ENCODE measurements around the gene CDK3. TPM values are rescaled to one million over a fixed set of nuclear protein-coding genes. Genes with fewer than 3 reads are reported as not detected.

The CDK3 gene
- total and polyA plus RNA-seq, 2 experiments from 2014 or later: 13.4 to 18.5 TPM

DNA sequence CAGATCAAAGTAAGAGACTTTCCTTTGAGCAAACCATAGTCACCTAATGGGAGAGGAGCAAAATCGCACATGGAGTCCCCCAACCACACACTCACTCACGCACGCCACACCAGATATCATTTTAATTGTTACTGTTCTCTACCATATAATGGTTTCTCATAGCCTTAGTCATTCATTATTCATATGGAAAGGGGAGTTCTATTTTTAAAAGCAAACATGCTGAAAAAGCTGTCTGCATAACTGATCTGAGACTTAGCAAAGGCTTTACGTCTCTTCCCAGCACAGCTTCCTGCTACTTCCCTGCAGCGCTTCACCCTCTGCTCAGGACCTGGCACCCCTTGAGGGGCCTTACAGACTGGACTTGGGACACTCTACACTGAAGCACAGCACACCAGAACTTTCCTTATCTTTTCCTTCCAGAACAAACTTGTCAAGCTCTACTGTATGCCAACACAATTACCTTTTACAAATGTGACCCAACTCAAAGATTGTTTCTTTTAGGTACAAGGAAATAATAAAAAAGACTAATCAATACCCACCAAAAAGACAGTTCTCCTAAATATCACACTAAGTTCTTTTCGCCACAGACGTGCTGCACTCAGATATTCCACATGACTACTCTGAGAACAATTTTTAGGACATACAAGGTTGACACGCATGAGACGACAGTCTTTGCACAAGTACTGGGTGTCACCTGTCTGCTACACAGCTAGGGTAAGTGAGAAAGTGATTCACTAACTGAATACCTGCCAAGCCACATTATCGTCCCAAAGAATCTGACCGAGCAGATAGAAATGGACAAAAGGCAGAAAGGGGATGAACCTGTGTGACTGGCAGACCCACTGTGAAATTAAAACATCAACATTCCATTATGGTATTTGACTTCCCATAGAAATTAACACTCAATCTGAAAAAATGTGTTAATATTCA lies 50.1 kb downstream of the CDK3 start:
- TF ChIP-seq, protein P1, sequence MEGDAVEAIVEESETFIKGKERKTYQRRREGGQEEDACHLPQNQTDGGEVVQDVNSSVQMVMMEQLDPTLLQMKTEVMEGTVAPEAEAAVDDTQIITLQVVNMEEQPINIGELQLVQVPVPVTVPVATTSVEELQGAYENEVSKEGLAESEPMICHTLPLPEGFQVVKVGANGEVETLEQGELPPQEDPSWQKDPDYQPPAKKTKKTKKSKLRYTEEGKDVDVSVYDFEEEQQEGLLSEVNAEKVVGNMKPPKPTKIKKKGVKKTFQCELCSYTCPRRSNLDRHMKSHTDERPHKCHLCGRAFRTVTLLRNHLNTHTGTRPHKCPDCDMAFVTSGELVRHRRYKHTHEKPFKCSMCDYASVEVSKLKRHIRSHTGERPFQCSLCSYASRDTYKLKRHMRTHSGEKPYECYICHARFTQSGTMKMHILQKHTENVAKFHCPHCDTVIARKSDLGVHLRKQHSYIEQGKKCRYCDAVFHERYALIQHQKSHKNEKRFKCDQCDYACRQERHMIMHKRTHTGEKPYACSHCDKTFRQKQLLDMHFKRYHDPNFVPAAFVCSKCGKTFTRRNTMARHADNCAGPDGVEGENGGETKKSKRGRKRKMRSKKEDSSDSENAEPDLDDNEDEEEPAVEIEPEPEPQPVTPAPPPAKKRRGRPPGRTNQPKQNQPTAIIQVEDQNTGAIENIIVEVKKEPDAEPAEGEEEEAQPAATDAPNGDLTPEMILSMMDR (IDR thresholded peaks at IDR 0.05; ENCODE audit: low read depth, low read length): no peak
- no peak overlapping the region for H3K27ac ChIP-seq

DNA sequence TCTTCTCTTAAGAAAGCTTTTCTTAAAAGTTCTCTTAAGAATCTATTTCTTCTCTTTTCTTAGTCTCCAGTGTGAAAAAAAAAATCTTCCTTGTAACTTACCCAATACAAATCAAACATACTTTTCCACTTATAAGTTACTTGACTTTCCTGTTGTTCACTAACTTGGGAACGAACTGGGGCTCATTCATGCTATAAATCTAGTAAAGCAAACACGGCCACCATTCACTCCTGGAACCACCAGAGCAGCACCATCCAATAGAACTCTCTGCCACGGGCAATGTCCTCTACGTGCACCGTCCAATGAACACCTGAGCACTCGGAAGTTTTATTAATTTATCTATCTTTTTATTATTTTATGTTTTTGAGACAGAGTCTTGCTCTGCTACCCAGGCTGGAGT lies 50.9 kb downstream of the CDK3 start:
- TF ChIP-seq, protein P1 (IDR thresholded peaks at IDR 0.05; ENCODE audit: low read depth, low read length): no peak
- no peak overlapping the region for H3K4me3 ChIP-seq
- DNase-seq (ENCODE audit: low read depth in 1 of 2, low spot score in 1 of 2): no peak
- H3K4me1 ChIP-seq (ENCODE audit: low read depth): peaks cover 12% of the 10 kb centered on the region
- peaks cover 57% of the 10 kb centered on the region for H3K36me3 ChIP-seq
- H3K27me3 ChIP-seq: no peaks in the 10 kb centered on the region
- no peaks in the 10 kb centered on the region for H3K9me3 ChIP-seq (ENCODE audit: low read depth)
- H3K27ac ChIP-seq: no peak overlapping the region

More for the DNA sequence above, 50.1 kb downstream of the CDK3 start:
- H3K27me3 ChIP-seq: no peaks in the 10 kb centered on the region
- H3K4me3 ChIP-seq: no peak overlapping the region
- H3K36me3 ChIP-seq: peaks cover 54% of the 10 kb centered on the region
- H3K4me1 ChIP-seq (ENCODE audit: low read depth): peaks cover 12% of the 10 kb centered on the region
- no peaks in the 10 kb centered on the region for H3K9me3 ChIP-seq (ENCODE audit: low read depth)
- no peak for DNase-seq (ENCODE audit: low read depth in 1 of 2, low spot score in 1 of 2)

DNA sequence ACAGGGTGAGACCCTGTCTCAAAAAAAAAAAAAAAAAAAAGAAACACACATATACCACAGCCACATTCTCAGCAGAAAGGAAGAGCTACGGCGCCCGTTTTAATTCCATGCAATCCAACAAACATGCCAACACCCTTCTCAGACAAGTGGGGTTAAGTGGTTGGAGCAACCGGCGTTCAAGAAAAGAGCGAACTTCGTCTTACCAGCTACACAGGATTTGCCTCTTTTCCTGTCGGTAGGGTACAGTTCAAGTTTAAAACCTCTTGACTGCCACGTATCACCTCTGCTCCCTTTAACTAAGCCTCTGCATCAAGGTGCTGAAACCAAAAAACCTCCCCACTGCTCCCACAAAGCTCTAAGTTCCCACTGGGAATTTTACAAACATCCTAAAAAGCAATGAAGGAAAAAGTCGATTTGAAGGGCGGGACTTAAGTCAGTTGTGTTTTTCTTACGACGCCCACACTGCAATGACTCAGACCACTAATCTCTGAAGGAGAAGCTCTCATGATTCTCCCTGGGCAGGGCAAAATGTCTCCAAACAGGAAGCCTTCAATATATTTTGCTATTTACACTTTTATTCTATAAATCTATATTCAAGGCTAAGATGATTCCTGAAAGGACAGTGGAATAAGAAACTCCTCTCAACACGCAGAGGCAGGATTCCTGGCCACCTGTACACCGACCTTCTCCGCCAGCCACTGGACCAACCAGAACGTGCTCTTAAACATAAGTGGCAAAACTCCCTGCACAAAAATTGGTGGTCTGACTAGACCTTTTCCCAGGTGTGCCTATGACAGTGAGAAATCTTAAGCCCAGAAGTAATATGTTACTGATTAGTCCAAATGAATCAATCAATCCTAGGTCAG lies 52.8 kb downstream of the CDK3 start:
- Histone ChIP-seq H3K27ac (peak overlapping the region; percentile 87), H3K4me3 (no peak overlapping the region), H3K36me3 (peaks cover 61% of the 10 kb centered on the region), H3K9me3 (ENCODE audit: low read depth) (no peaks in the 10 kb centered on the region), H3K4me1 (ENCODE audit: low read depth) (peaks cover 12% of the 10 kb centered on the region), H3K27me3 (no peaks in the 10 kb centered on the region)
- TF ChIP-seq, protein P1 (IDR thresholded peaks at IDR 0.05; ENCODE audit: low read depth, low read length): no peak
- DNase-seq (ENCODE audit: low read depth in 1 of 2, low spot score in 1 of 2): peak; percentile 71 to 72

DNA sequence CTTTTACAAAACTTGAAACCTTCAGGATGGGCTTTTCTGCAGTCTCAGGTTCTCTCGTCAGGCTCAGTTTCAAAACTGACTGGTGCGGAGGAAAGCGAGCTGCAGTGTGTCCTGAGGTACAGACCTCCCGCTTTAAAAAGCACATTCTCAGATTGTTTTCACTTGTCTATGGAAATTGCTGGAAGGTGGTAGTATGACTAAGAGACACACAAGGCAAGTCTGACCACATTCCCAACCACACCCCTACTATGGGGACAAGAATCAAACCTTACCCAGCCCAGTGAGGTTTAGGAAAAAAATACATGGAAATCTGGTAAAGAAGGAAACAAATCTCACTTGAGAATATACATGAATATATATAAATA lies 53.4 kb downstream of the CDK3 start:
- Histone ChIP-seq H3K4me1 (ENCODE audit: low read depth) (peaks cover 12% of the 10 kb centered on the region), H3K27ac (peak overlapping the region; percentile 87), H3K27me3 (no peaks in the 10 kb centered on the region), H3K9me3 (ENCODE audit: low read depth) (no peaks in the 10 kb centered on the region), H3K4me3 (no peak overlapping the region), H3K36me3 (peaks cover 61% of the 10 kb centered on the region)
- TF ChIP-seq, protein P1 (IDR thresholded peaks at IDR 0.05; ENCODE audit: low read depth, low read length): no peak
- DNase-seq (ENCODE audit: low read depth in 1 of 2, low spot score in 1 of 2): no peak

Other genes with a start within 250 kb of the CDK3 start
- 35.1 and 54.0 TPM in 2 replicates for gene GALK1, start 235.7 kb upstream of the CDK3 start, total RNA-seq
- gene GALK1, start 235.7 kb upstream of the CDK3 start, polyA plus RNA-seq: 42.4 and 74.4 TPM in 2 replicates
- 34.2 and 37.8 TPM in 2 replicates for gene UNK, start 216.0 kb upstream of the CDK3 start, total RNA-seq
- 20.5 and 35.9 TPM in 2 replicates for gene UNK, start 216.0 kb upstream of the CDK3 start, polyA plus RNA-seq
- gene UNC13D, start 156.5 kb upstream of the CDK3 start, total RNA-seq: 4.6 and 14.8 TPM in 2 replicates
- gene UNC13D, start 156.5 kb upstream of the CDK3 start, polyA plus RNA-seq: 10.8 and 24.6 TPM in 2 replicates
- gene WBP2, start 145.5 kb upstream of the CDK3 start, total RNA-seq: 61.3 and 75.6 TPM in 2 replicates
- gene WBP2, start 145.5 kb upstream of the CDK3 start, polyA plus RNA-seq: 160 and 161 TPM in 2 replicates
- 1.3 and 4.6 TPM in 2 replicates for gene TRIM47, start 122.3 kb upstream of the CDK3 start, total RNA-seq
- 2.2 and 2.9 TPM in 2 replicates for gene TRIM47, start 122.3 kb upstream of the CDK3 start, polyA plus RNA-seq
- 20.2 and 31.5 TPM in 2 replicates for gene TRIM65, start 103.9 kb upstream of the CDK3 start, total RNA-seq
- gene TRIM65, start 103.9 kb upstream of the CDK3 start, polyA plus RNA-seq: 14.6 and 16.8 TPM in 2 replicates
- gene MRPL38, start 96.0 kb upstream of the CDK3 start, total RNA-seq: 63.9 and 68.0 TPM in 2 replicates
- gene MRPL38, start 96.0 kb upstream of the CDK3 start, polyA plus RNA-seq: 222 and 227 TPM in 2 replicates
- gene FBF1, start 59.8 kb upstream of the CDK3 start, total RNA-seq: 13.8 and 15.9 TPM in 2 replicates
- 8.2 and 11.8 TPM in 2 replicates for gene FBF1, start 59.8 kb upstream of the CDK3 start, polyA plus RNA-seq
- 27.7 and 43.0 TPM in 2 replicates for gene ACOX1, start 21.7 kb upstream of the CDK3 start, total RNA-seq
- 15.5 and 21.3 TPM in 2 replicates for gene ACOX1, start 21.7 kb upstream of the CDK3 start, polyA plus RNA-seq
- gene TEN1, start 21.6 kb upstream of the CDK3 start, total RNA-seq: 23.8 and 27.4 TPM in 2 replicates
- gene TEN1, start 21.6 kb upstream of the CDK3 start, polyA plus RNA-seq: 15.6 and 26.9 TPM in 2 replicates
- gene EVPL, start 26.5 kb downstream of the CDK3 start, total RNA-seq: 0.09 TPM in 1 of 2 replicates, not detected in the other
- gene EVPL, start 26.5 kb downstream of the CDK3 start, polyA plus RNA-seq: 1.0 TPM in 1 of 2 replicates, not detected in the other
- gene SRP68, start 71.7 kb downstream of the CDK3 start, total RNA-seq: 33.4 and 55.4 TPM in 2 replicates
- gene SRP68, start 71.7 kb downstream of the CDK3 start, polyA plus RNA-seq: 103 and 123 TPM in 2 replicates
- gene GALR2, start 73.9 kb downstream of the CDK3 start, total RNA-seq: 0.32 TPM in 1 of 2 replicates, not detected in the other
- 0.55 TPM in 1 of 2 replicates, not detected in the other for gene GALR2, start 73.9 kb downstream of the CDK3 start, polyA plus RNA-seq
- gene ZACN, start 78.3 kb downstream of the CDK3 start, total RNA-seq: not detected in 2 replicates
- gene ZACN, start 78.3 kb downstream of the CDK3 start, polyA plus RNA-seq: 5.8 and 33.8 TPM in 2 replicates
- 121 and 166 TPM in 2 replicates for gene EXOC7, start 102.9 kb downstream of the CDK3 start, total RNA-seq
- gene EXOC7, start 102.9 kb downstream of the CDK3 start, polyA plus RNA-seq: 134 and 167 TPM in 2 replicates
- 0.07 and 0.12 TPM in 2 replicates for gene FOXJ1, start 140.4 kb downstream of the CDK3 start, total RNA-seq
- 0.18 TPM in 1 of 2 replicates, not detected in the other for gene FOXJ1, start 140.4 kb downstream of the CDK3 start, polyA plus RNA-seq
- gene RNF157, start 239.6 kb downstream of the CDK3 start, total RNA-seq: 11.4 and 15.0 TPM in 2 replicates
- gene RNF157, start 239.6 kb downstream of the CDK3 start, polyA plus RNA-seq: 11.0 and 15.2 TPM in 2 replicates